GM21515 (cell line): Measurements from ENCODE around the gene PLIN3.
"Not testable (repeated sequence)": the region's sequence is repeated elsewhere in the genome, so short reads cannot be mapped to it uniquely, and the experiment has no call there.

ENCODE experiments used
- ATAC-seq: cut with Tn5 transposase; IDR thresholded peaks from one replicate; pipeline ENCODE4 v1.9.1; 2021; ENCODE audit not compliant: unreplicated experiment

PLIN3 gene

GRCh38 chr19:4891066-4891465, 23.6 kb upstream of the PLIN3 start:
- no peak for ATAC-seq

GRCh38 chr19:4889034-4889815, 21.8 kb upstream of the PLIN3 start:
- no peak for ATAC-seq

DNA sequence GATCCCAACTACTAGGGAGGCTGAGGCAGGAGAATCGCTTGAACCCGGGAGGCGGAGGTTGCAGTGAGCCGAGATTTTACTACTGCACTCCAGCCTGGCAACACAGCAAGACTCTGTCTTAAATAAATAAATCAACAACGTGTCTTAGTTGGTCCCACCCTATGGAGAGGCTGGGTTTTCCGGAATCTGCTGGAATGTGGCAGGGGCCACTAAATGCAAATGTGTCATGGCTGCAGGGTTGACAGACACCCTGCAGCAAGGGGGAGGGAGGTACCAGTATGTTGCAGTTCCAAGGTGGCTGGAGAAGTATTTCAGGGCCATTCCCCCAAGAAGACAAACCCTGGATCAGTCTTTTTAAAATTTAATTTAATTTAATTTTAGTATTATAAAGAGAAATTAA, 20.3 kb upstream of the PLIN3 start:
- ATAC-seq: not testable (repeated sequence)

GRCh38 chr19:4884993-4885392, 17.5 kb upstream of the PLIN3 start:
- ATAC-seq: not testable (repeated sequence)

- ATAC-seq: not testable (repeated sequence)
Measured at GRCh38 chr19:4882874-4883273, 15.4 kb upstream of the PLIN3 start.

DNA sequence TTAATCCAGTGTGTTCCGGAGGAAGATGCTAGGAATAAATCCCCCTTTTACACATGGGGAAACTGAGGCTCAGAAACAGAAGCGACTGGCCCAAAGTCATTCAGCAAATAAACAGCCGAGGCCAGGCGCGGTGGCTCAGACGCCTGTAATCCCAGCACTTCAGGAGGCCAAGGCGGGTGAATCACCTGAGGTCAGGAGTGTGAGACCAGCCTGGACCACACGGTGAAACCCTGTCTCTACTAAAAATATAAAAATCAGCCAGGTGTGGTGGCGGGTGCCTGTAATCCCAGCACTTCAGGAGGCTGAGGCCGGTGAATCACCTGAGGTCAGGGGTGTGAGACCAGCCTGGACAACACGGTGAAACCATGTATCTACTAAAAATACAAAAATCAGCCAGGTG, 11.6 kb upstream of the PLIN3 start:
- no peak for ATAC-seq

- ATAC-seq: no peak
Measured at GRCh38 chr19:4878491-4878968, 11.1 kb upstream of the PLIN3 start.

DNA sequence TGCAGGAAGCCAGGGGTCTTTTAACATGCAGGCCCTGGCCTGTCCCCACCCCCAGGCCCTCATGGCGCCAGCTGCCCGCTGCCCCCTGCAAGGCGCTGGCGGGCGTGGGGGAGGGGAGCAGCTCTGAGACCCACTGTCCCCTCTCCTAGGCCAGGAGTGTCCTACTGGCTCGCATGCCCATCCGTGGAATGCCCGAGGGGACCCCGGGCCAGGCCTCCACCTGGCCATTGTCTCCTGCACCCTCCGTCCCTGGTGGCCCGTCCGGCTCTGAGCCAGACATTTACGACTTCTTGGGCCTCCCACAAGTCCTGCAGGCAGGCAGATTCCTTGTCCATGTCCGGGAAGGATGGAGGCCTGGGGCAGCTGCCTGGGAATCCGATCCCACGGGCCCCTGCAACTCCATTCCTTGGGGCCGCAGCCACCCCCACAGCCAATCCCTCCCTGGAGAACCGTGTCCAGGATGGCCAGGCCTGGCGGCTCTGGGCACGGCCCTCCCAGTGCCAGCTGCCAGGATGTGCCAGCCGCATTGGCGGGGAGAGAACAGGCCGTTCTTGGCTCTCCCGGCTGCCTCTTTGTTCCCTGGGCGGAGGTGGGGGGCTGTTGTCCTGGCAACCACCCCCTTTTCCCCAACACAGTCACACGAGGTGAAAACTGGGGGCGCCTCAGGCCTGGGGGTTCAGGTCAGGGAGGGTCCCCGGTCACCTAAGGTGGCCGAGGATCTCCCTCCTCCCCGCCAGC, 10.5 kb upstream of the PLIN3 start:
- no peak for ATAC-seq

DNA sequence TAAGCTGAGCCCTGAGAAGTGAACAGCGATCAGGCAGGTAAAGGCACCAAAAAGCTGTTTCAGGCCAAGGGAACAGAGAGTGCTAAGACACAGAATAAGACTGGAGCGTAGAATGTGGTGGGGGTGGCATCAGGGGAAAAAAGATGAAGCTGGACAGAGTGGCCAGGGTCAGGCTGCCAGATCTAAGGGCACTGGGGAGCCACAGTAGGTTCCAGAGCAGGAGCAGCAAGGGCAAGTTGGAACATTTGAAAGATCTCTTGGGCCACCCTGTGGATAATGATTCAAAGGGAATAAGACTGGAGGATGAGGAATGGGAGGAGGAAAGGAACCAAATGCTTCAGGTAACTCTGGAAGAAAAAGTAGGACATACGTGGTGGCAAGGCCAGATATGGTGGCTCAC, 6.5 kb upstream of the PLIN3 start:
- ATAC-seq: no peak

- ATAC-seq: no peak
Measured at GRCh38 chr19:4871711-4872110, 4.2 kb upstream of the PLIN3 start.

GRCh38 chr19:4870025-4870700, 2.7 kb upstream of the PLIN3 start:
- ATAC-seq: no peak

- ATAC-seq: no peak
Measured at GRCh38 chr19:4868286-4868834, 893 bp upstream of the PLIN3 start.

- no peak for ATAC-seq
Measured at GRCh38 chr19:4866595-4867424, 657 bp downstream of the PLIN3 start.

- no peak for ATAC-seq
Measured at GRCh38 chr19:4861147-4861546, 6.3 kb downstream of the PLIN3 start.

GRCh38 chr19:4859697-4860096, 7.8 kb downstream of the PLIN3 start:
- ATAC-seq: no peak

GRCh38 chr19:4856468-4856867, 11.0 kb downstream of the PLIN3 start:
- not testable (repeated sequence) for ATAC-seq

DNA sequence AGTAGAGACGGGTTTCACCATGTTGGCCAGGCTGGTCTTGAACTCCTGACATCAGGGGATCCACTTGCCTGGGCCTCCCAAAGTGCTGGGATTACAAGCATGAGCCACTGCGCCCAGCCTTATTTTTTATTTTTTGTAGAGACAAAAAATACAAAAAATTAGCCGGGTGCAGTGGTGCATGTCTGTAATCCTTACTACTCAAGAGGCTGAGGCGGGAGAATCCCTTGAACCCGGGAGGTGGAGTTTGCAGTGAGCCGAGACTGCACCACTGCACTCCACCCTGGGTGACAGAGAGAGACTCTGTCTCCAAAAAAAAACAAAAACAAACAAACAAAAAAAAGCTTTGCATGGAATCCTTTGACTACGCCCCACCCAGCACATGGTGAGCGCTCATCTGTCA, 14.0 kb downstream of the PLIN3 start:
- ATAC-seq: not testable (repeated sequence)

DNA sequence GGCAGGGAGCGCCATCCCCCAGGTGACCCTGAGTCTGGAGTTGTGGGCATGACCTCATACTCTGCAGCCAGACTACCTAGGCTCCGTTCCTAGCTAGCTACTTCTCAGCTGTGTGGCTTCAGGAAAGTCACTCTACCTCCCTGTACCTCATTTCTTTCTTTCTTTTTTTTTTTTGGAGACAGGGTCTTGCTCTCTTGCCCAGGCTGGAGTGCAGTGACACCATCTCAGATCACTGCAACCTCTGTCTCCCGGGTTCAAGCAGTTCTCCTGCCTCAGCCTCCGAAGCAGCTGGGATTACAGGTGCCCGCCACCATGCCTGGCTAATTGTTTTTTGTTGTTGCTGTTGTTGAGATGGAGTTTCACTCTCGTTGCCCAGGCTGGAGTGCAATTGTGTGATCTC, 15.0 kb downstream of the PLIN3 start:
- ATAC-seq: no peak

GRCh38 chr19:4851551-4852290, 15.7 kb downstream of the PLIN3 start:
- ATAC-seq: no peak

GRCh38 chr19:4849019-4849418, 18.4 kb downstream of the PLIN3 start:
- ATAC-seq: no peak
